ENCODE measurements around the gene ABAT. TPM values are rescaled to one million over a fixed set of nuclear protein-coding genes. Genes with fewer than 3 reads are reported as not detected.
A peak's percentile ranks its signal among the peaks of the same experiment; 100 is the strongest.

Gene ABAT
- total RNA-seq, 4 donors from 2014 or later = 9.6 to 24.0 (median 21.3) TPM

- peak in 1 of 2 donors; percentile 15 for DNase-seq (ENCODE audit: low spot score in 2 of 2)
- Histone ChIP-seq H3K9me3 (no peaks in the 10 kb centered on the region), H3K27ac (peak overlapping the region in 3 of 4 donors; percentile 18 to 61 (median 36)), H3K4me3 (no peak overlapping the region), H3K36me3 (peaks cover 8 to 96% (median 26%) of the 10 kb centered on the region in 3 donors), H3K27me3 (no peaks in the 10 kb centered on the region), H3K4me1 (peaks cover 0 to 10% (median 0%) of the 10 kb centered on the region in 4 donors)
- TF ChIP-seq CTCF (IDR thresholded peaks at IDR 0.05) (no peak), EP300 (IDR thresholded peaks at IDR 0.05) (no peak), POLR2A (IDR thresholded peaks at IDR 0.05) (no peak)
- 70 to 77% methylated on average over 5 of the region's 5 CpGs for WGBS, 2 donors
Measured at GRCh38 chr16:8632675-8633182, 41.7 kb upstream of the ABAT start.

GRCh38 chr16:8634991-8635736 lies 39.3 kb upstream of the ABAT start:
- WGBS, 2 donors = 82 to 83% methylated on average over 17 to 18 of the region's 18 CpGs
- no peak for DNase-seq (ENCODE audit: low spot score in 2 of 2)

GRCh38 chr16:8639694-8640093 lies 34.7 kb upstream of the ABAT start:
- 85 to 92% methylated on average over 11 of the region's 13 CpGs for WGBS, 2 donors
- no peak for TF ChIP-seq POLR2A (IDR thresholded peaks at IDR 0.05)
- no peak for TF ChIP-seq EP300 (IDR thresholded peaks at IDR 0.05)
- peaks cover 10 to 94% (median 45%) of the 10 kb centered on the region in 3 donors for H3K36me3 ChIP-seq
- no peak overlapping the region for H3K4me3 ChIP-seq
- no peaks in the 10 kb centered on the region for H3K9me3 ChIP-seq
- H3K27ac ChIP-seq = no peak overlapping the region
- H3K4me1 ChIP-seq = no peaks in the 10 kb centered on the region
- no peak for DNase-seq (ENCODE audit: low spot score in 2 of 2)
- no peaks in the 10 kb centered on the region for H3K27me3 ChIP-seq

More at GRCh38 chr16:8634991-8635736, 39.3 kb upstream of the ABAT start:
- TF ChIP-seq CTCF (IDR thresholded peaks at IDR 0.05) (peak in 3 of 5 experiments; percentile 19 to 27 (median 21)), POLR2A (IDR thresholded peaks at IDR 0.05) (no peak)
- Histone ChIP-seq H3K4me3 (no peak overlapping the region), H3K27me3 (no peaks in the 10 kb centered on the region), H3K4me1 (peaks cover 0 to 10% (median 0%) of the 10 kb centered on the region in 4 donors), H3K36me3 (peaks cover 10 to 96% (median 27%) of the 10 kb centered on the region in 3 donors), H3K9me3 (no peaks in the 10 kb centered on the region), H3K27ac (no peak overlapping the region)

GRCh38 chr16:8641671-8642070 lies 32.7 kb upstream of the ABAT start:
- peak overlapping the region in 1 of 4 donors; percentile 8 for H3K27ac ChIP-seq
- H3K4me1 ChIP-seq = peaks cover 0 to 6% (median 0%) of the 10 kb centered on the region in 4 donors
- no peaks in the 10 kb centered on the region for H3K9me3 ChIP-seq
- H3K27me3 ChIP-seq = no peaks in the 10 kb centered on the region
- peaks cover 5 to 94% (median 50%) of the 10 kb centered on the region in 3 donors for H3K36me3 ChIP-seq
- no peak overlapping the region for H3K4me3 ChIP-seq
- no peak for DNase-seq (ENCODE audit: low spot score in 2 of 2)
- WGBS, 2 donors = 54 to 59% methylated on average over 9 of the region's 9 CpGs
- no peak for TF ChIP-seq EP300 (IDR thresholded peaks at IDR 0.05)

GRCh38 chr16:8642146-8642545 lies 32.3 kb upstream of the ABAT start:
- H3K9me3 ChIP-seq = no peaks in the 10 kb centered on the region
- WGBS, 2 donors = 73 to 85% methylated on average over 16 of the region's 16 CpGs

More at GRCh38 chr16:8642146-8642545, 32.3 kb upstream of the ABAT start:
- peaks cover 0 to 6% (median 0%) of the 10 kb centered on the region in 4 donors for H3K4me1 ChIP-seq
- H3K4me3 ChIP-seq = no peak overlapping the region
- no peaks in the 10 kb centered on the region for H3K27me3 ChIP-seq
- no peak for DNase-seq (ENCODE audit: low spot score in 2 of 2)
- H3K36me3 ChIP-seq = peaks cover 5 to 95% (median 45%) of the 10 kb centered on the region in 3 donors
- no peak for TF ChIP-seq CTCF (IDR thresholded peaks at IDR 0.05)
- TF ChIP-seq EP300 (IDR thresholded peaks at IDR 0.05) = no peak
- no peak for TF ChIP-seq POLR2A (IDR thresholded peaks at IDR 0.05)
- no peak overlapping the region for H3K27ac ChIP-seq

Measured in tibial nerve (tissue), 4 donors.